ENCODE measurements around the gene TMEM135.
"Not testable (repeated sequence)": the region's sequence is repeated elsewhere in the genome, so short reads cannot be mapped to it uniquely, and the experiment has no call there.

The TMEM135 gene

GRCh38 chr11:87081358-87081757 is 43.6 kb downstream of the TMEM135 start:
- DNase-seq (ENCODE audit: low read depth), result no peak

DNA sequence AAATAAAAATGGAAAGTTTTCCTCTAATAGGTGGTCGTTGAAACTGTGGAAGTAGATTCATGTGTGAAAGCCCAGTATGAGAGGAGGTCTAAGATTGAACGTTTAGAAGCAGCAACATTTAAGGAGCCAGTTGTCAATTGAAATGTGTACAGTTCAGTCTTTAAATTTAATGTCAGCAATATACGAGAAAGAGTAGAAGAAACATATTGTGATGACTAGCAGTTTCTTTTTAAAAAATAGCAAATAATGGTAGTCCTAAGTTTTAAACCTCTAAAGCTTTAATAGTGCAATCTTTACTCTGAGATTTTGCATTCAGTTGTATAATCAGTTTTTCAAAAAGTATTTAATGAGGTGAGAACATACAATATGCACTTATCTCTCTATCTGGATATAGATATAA is 44.9 kb downstream of the TMEM135 start:
- no peak for DNase-seq (ENCODE audit: low read depth)

GRCh38 chr11:87083029-87083428 is 45.3 kb downstream of the TMEM135 start:
- DNase-seq (ENCODE audit: low read depth), result no peak

DNA sequence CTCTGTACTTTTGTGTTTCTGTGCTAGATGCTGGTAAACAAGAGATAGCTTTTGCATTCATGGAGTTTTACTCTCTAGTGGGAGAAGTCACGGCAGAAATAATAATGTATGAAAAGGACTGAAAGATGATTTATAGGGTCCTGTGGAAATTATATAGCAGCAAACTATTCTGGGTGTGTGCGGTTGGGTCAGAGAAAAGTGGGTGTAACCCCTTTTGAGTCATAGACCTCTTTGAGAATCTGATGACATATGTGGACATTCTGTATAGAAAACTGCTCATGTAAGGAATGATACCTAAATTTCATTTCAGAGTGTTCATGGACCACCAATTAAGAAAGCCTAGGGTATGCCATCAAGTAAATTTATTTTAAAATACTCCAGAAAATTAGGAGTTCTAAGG is 54.4 kb downstream of the TMEM135 start:
- no peak for DNase-seq (ENCODE audit: low read depth)

DNA sequence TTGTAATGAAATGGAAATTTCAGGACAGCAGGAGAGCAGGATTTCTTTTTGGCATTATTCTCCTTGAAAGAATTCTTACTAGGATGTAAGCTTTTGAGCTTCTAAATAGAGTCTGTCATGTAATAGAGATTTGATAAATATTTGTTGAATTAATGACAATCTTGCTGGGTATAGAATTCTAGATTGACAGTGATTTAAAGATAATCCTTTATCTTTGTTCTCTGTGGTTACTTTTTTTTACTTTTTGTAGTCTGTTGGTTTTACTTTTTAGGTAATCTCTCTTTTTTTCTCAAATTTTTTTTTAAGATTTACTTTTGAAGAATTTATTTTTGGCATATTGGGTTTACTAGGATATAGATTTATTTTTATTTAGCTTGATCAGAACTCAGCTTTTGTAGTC is 54.8 kb downstream of the TMEM135 start:
- DNase-seq (ENCODE audit: low read depth), result no peak

DNA sequence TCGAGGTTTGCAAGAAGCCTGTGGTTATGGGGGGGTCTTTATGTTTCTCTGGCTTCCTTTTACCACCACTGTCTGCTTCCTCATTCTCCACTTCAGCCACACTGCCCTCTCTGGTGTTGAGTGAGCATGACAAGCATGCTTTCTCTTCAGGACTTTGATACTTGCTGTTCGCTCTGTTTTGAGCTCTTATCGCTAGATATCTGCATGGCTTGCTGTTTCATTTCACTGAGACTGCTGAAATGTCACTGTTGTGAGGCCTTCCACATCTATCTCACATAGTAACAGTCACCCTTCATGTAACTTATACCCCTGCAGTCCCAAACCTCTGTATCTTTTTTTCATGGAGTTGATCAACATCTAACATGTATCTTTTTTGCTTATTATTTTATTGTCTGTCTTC is 59.8 kb downstream of the TMEM135 start:
- no peak for DNase-seq (ENCODE audit: low read depth)

GRCh38 chr11:87101956-87102580 is 64.3 kb downstream of the TMEM135 start:
- no peak for DNase-seq (ENCODE audit: low read depth)

DNA sequence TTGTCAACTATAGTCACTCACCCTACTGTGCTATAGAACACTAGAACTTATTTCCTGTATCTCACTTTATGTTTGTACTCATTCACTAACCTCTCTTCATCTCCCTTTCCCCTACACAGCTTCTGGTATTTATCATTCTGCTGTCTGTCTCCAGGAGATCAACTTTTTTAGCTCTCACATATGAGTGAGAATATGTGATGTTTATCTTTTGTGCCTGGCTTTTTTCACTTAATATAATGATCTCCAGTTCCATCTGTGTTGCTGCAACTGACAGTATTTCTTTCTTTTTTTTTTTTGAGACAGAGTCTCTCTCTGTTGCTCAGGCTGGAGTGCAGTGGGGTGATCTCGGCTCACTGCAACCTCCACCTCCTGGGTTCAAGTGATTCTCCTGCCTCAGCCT is 68.1 kb downstream of the TMEM135 start:
- not testable (repeated sequence) for DNase-seq (ENCODE audit: low read depth)

GRCh38 chr11:87107379-87107778 is 69.6 kb downstream of the TMEM135 start:
- DNase-seq (ENCODE audit: low read depth), result not testable (repeated sequence)

DNA sequence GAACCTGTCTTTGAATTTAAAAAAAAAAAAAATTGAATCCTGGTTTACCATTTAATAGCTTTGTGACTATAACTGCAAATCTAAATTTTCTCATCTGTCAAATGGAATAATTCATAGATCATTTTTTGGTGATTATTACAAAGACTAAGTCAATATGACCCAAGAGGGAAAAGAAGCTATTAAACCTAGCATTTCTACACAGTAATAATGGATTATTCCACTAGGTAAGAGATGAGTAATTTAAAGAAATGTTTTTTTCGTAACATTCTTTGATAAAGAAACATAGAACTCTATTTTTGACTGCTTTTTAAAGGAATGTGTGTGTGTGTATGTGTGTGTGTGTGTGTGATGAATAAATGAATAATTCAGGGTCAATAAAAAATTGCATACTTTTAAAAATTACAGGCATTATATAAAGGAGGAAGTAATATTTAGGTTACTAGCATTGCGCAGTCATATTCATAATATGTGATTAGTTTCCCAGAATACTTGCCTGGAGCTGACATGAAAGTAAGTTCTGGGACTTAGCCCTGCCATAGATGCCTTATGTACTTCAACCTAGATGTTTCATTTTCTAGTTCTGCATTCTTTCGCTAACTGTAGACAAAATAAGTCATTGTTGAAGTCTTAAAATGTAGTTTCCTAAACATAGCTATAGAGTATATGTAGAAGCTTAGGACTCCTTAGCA is 72.9 kb downstream of the TMEM135 start:
- no peak for DNase-seq (ENCODE audit: low read depth)

DNA sequence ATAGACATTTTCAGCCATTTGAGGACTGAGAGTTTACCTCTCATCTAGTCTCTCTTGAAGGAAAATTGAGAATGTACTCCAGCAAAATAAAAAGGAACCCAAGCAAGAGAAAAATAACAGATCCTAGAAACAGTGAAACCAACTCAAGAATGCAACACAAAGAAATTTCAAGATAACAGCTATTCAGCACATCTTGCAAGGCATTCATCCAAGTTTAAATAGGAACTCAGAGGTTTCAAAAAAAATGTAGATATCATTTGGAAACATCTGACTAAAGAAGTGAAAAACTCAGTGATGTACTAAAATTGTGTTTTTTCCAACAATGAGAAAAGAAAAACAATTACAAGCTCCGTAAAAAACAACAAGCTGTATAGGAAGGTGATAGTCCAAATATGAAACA is 76.4 kb downstream of the TMEM135 start:
- DNase-seq (ENCODE audit: low read depth), result no peak

GRCh38 chr11:87116185-87116584 is 78.5 kb downstream of the TMEM135 start:
- no peak for DNase-seq (ENCODE audit: low read depth)

GRCh38 chr11:87120937-87121336 is 83.2 kb downstream of the TMEM135 start:
- no peak for DNase-seq (ENCODE audit: low read depth)

GRCh38 chr11:87122852-87123251 is 85.1 kb downstream of the TMEM135 start:
- no peak for DNase-seq (ENCODE audit: low read depth)

GRCh38 chr11:87125257-87125656 is 87.5 kb downstream of the TMEM135 start:
- no peak for DNase-seq (ENCODE audit: low read depth)

GRCh38 chr11:87127101-87127500 is 89.4 kb downstream of the TMEM135 start:
- DNase-seq (ENCODE audit: low read depth), result no peak

- no peak for DNase-seq (ENCODE audit: low read depth)
Observed at GRCh38 chr11:87128372-87128771, 90.6 kb downstream of the TMEM135 start.

DNA sequence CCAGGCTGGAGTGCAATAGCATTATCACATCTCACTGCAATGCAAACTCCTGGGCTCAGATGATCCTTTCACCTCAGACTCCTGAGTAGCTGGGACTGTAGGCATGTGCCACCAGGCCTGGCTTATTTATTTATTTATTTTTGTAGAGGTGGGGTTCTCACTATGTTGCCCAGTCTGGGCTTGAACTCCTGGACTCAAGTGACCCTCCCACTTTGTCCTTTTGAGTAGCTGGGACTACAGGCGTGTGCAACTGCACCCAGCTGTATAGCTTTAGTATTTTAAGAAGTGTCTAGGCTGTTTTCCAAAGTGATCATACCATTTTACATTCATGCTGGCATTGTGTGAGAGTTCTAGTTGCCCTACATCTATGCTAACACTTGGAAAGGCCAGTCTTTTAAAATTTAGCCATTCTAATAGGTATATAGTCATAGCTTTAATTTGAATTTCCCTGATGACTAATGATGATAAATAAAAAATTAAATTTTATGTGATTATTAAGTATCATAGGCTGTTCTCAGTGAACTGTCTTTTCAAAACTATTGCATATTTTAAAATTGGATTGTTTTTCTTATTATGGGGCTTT is 96.9 kb downstream of the TMEM135 start:
- DNase-seq (ENCODE audit: low read depth), result no peak

DNA sequence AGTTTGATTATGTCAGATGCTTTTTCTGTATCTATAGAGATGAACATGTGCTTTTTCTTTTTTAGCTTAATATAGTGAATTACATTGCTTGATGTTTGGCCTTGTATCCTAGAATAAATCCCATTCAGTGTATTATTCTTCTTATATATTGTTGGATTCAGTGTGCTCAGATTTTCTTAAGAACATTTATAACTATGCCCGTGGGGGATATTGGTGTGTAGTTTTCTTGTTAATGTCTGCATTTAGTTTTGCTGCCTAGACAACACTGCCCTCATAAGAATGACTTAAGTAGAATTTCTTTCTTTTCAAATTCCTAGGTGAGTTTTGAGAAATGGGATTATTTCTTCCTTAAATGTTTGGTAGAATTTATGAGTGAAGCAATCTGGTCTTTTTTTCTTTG is 98.5 kb downstream of the TMEM135 start:
- DNase-seq (ENCODE audit: low read depth), result no peak

GRCh38 chr11:87137711-87138110 is 100.0 kb downstream of the TMEM135 start:
- no peak for DNase-seq (ENCODE audit: low read depth)

- no peak for DNase-seq (ENCODE audit: low read depth)
Observed at GRCh38 chr11:87139475-87139874, 101.7 kb downstream of the TMEM135 start.

DNA sequence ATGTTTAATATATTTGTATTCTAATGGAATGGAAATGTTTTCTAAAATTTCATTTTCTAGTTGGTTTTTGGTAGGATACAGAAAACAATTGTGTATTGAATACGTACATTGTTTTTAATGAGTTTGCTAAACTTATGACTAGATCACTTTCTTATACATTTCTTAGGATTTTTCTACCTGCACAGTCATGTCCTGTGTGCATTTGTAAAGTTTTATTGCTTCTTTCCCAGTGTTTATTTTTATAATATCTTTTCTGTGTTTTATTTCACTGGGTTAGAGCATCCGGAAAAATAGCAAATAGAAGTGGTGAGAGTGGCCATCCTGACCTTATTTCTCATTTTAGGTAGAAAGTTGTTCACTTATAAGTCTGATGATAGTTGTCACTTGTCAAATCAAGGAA is 103.6 kb downstream of the TMEM135 start:
- DNase-seq (ENCODE audit: low read depth), result no peak

GRCh38 chr11:87141980-87142514 is 104.3 kb downstream of the TMEM135 start:
- DNase-seq (ENCODE audit: low read depth), result no peak

Measured in stimulated activated CD8-positive, alpha-beta memory T cell treated with anti-CD3 and anti-CD28 coated beads, Interleukin-12 subunit alpha, Interleukin-12 subunit beta, amount 100 ng/mL, for 4 hours (primary cell).